ENCODE results near the gene PDE7B.

Gene PDE7B

GRCh38 chr6:135895231-135895911 is 43.9 kb downstream of the PDE7B start:
- DNase-seq = no peak

- DNase-seq = no peak
Measured at GRCh38 chr6:135897087-135897486, 45.6 kb downstream of the PDE7B start.

- DNase-seq = no peak
Measured at GRCh38 chr6:135901774-135902524, 50.4 kb downstream of the PDE7B start.

GRCh38 chr6:135902756-135903331 is 51.3 kb downstream of the PDE7B start:
- DNase-seq = no peak

GRCh38 chr6:135904666-135905065 is 53.2 kb downstream of the PDE7B start:
- no peak for DNase-seq

- no peak for DNase-seq
Measured at GRCh38 chr6:135905604-135906300, 54.3 kb downstream of the PDE7B start.

- no peak for DNase-seq
Measured at GRCh38 chr6:135906542-135906941, 55.0 kb downstream of the PDE7B start.

- no peak for DNase-seq
Measured at GRCh38 chr6:135906972-135907465, 55.5 kb downstream of the PDE7B start.

GRCh38 chr6:135909737-135910387 is 58.4 kb downstream of the PDE7B start:
- DNase-seq = no peak

- DNase-seq = no peak
Measured at GRCh38 chr6:135910790-135911618, 59.5 kb downstream of the PDE7B start.

- no peak for DNase-seq
Measured at GRCh38 chr6:135913785-135914184, 62.3 kb downstream of the PDE7B start.

- no peak for DNase-seq
Measured at GRCh38 chr6:135919026-135919425, 67.5 kb downstream of the PDE7B start.

GRCh38 chr6:135920689-135921088 is 69.2 kb downstream of the PDE7B start:
- no peak for DNase-seq

- no peak for DNase-seq
Measured at GRCh38 chr6:135921188-135921587, 69.7 kb downstream of the PDE7B start.

GRCh38 chr6:135922174-135922573 is 70.7 kb downstream of the PDE7B start:
- peak; percentile 62 for DNase-seq

GRCh38 chr6:135922746-135923145 is 71.2 kb downstream of the PDE7B start:
- peak; percentile 46 for DNase-seq

- no peak for DNase-seq
Measured at GRCh38 chr6:135932651-135933050, 81.2 kb downstream of the PDE7B start.

- peak; percentile 33 for DNase-seq
Measured at GRCh38 chr6:135935941-135936601, 84.6 kb downstream of the PDE7B start.

- no peak for DNase-seq
Measured at GRCh38 chr6:135936606-135937005, 85.1 kb downstream of the PDE7B start.

- no peak for DNase-seq
Measured at GRCh38 chr6:135937106-135937505, 85.6 kb downstream of the PDE7B start.

GRCh38 chr6:135938576-135939207 is 87.2 kb downstream of the PDE7B start:
- no peak for DNase-seq

Data from DMS79 treated with DMSO at 0.1 percent for 48 hours (cell line).